Brain microvascular endothelial cell (primary cell): ENCODE measurements around the gene GTF2A1.

Experiments used
- DNase-seq: peaks from one replicate; pipeline ENCODE4 v3.0.0-alpha.2; 2020
- H3K27ac ChIP-seq: fragments of 250-450 bp; sonication (Bioruptor Pico); 2 replicates; pipeline ENCODE4 v1.5.1; 2020; ENCODE audit warnings: mild to moderate bottlenecking, moderate library complexity
- H3K27me3 ChIP-seq: fragments of 250-450 bp; sonication (Bioruptor Pico); replicated peaks from 2 replicates; pipeline ENCODE4 v1.5.1; 2020; ENCODE audit warnings: mild to moderate bottlenecking
- H3K36me3 ChIP-seq: fragments of 250-450 bp; sonication (Bioruptor Pico); replicated peaks from 2 replicates; pipeline ENCODE4 v1.5.1; 2020; ENCODE audit warnings: mild to moderate bottlenecking
- H3K4me3 ChIP-seq: 2 replicates; pipeline ENCODE4 v1.5.1; 2011; ENCODE audit warnings: low read depth, mild to moderate bottlenecking, control low read depth, low read length, moderate library complexity
- in situ Hi-C: cut with HindIII; loops from 2 replicates; pipeline ENCODE4 v1.10.0; 2017; ENCODE audit warnings: low sequenced_read_pairs, low pct_ligation_motif_present
- TF ChIP-seq, protein P1 (sequence below): IDR thresholded peaks from 2 replicates; pipeline ENCODE4 v1.5.1; 2011; ENCODE audit warnings: low read depth, mild to moderate bottlenecking, moderate library complexity, low read length, control low read depth, inconsistent platforms; ENCODE audit errors: missing control alignments

Gene GTF2A1

GRCh38 chr14:81127785-81128184 is 93.0 kb downstream of the GTF2A1 start:
- Histone ChIP-seq H3K27me3 (no peaks in the 10 kb centered on the region), H3K4me3 (no peak overlapping the region), H3K36me3 (no peaks in the 10 kb centered on the region), H3K27ac (no peak overlapping the region)
- DNase-seq, result no peak
- in situ Hi-C loops, result no loop called here
- TF ChIP-seq, protein P1, sequence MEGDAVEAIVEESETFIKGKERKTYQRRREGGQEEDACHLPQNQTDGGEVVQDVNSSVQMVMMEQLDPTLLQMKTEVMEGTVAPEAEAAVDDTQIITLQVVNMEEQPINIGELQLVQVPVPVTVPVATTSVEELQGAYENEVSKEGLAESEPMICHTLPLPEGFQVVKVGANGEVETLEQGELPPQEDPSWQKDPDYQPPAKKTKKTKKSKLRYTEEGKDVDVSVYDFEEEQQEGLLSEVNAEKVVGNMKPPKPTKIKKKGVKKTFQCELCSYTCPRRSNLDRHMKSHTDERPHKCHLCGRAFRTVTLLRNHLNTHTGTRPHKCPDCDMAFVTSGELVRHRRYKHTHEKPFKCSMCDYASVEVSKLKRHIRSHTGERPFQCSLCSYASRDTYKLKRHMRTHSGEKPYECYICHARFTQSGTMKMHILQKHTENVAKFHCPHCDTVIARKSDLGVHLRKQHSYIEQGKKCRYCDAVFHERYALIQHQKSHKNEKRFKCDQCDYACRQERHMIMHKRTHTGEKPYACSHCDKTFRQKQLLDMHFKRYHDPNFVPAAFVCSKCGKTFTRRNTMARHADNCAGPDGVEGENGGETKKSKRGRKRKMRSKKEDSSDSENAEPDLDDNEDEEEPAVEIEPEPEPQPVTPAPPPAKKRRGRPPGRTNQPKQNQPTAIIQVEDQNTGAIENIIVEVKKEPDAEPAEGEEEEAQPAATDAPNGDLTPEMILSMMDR, result no peak

GRCh38 chr14:81125536-81125935 is 95.2 kb downstream of the GTF2A1 start:
- H3K27me3 ChIP-seq, result no peaks in the 10 kb centered on the region
- no peak for DNase-seq
- no peaks in the 10 kb centered on the region for H3K36me3 ChIP-seq
- TF ChIP-seq, protein P1, result no peak
- H3K27ac ChIP-seq, result no peak overlapping the region
- in situ Hi-C loops, result no loop called here
- H3K4me3 ChIP-seq, result no peak overlapping the region
